ENCODE measurements around the gene ITIH1. TPM values are rescaled to one million over a fixed set of nuclear protein-coding genes. Genes with fewer than 3 reads are reported as not detected.

ITIH1 gene
- total and polyA plus RNA-seq, 2 of the 4 experiments (the other 2 are of a cell fraction), result not detected

- POLR2A ChIA-PET (ENCODE audit: unreplicated experiment), result no interaction called here
- no peak overlapping the region for H2AFZ ChIP-seq (replicated peaks; ENCODE audit: low read length, poor library complexity)
- H4K5ac ChIP-seq (ENCODE audit: low read depth, low read length), result no peak overlapping the region
- dilution Hi-C loops (cut with HindIII; ENCODE audit: low sequenced_read_pairs, unreplicated experiment), result no loop called here
- no peaks in the 10 kb centered on the region for H3K4me1 ChIP-seq (ENCODE audit: control insufficient read depth, insufficient read depth, low read length)
- ATAC-seq (ENCODE audit: low read depth) (no peak), DNase-seq (no peak)
- no TSS peak for BruUV-seq (replicated peaks)
- H2AK5ac ChIP-seq (ENCODE audit: low read depth, low read length), result no peak overlapping the region
- no peak overlapping the region for H2BK15ac ChIP-seq (ENCODE audit: low read depth, low read length)
- no peak overlapping the region for H2BK120ac ChIP-seq (ENCODE audit: low read depth, low read length)
- no peak overlapping the region for H3K27ac ChIP-seq (ENCODE audit: insufficient read depth, low read length)
- no peaks in the 10 kb centered on the region for H3K9me3 ChIP-seq (ENCODE audit: control insufficient read depth, insufficient read depth, low read length)
- H3K27me3 ChIP-seq (ENCODE audit: control insufficient read depth, insufficient read depth, low read length), result peaks cover 13% of the 10 kb centered on the region
- H3K4me3 ChIP-seq (ENCODE audit: insufficient read depth, low read depth, low read length), result no peak overlapping the region
- H3K4ac ChIP-seq (ENCODE audit: low read depth, low read length), result no peak overlapping the region
- CTCF ChIA-PET, result no interaction called here
- no peak overlapping the region for H3K14ac ChIP-seq (replicated peaks; ENCODE audit: low read depth, low read length)
- H3K9me1 ChIP-seq (ENCODE audit: insufficient read depth, low read length), result no peaks in the 10 kb centered on the region
- H4K20me1 ChIP-seq (ENCODE audit: insufficient read depth, low read length), result no peaks in the 10 kb centered on the region
- no peak overlapping the region for H2AK9ac ChIP-seq (replicated peaks; ENCODE audit: low read depth, low read length, poor library complexity)
- no peak overlapping the region for H3K18ac ChIP-seq (ENCODE audit: low read depth, low read length)
- no peaks in the 10 kb centered on the region for H3K79me1 ChIP-seq (ENCODE audit: low read depth in 1 of 2, low read length in 2 of 2)
- H3K23ac ChIP-seq (ENCODE audit: low read depth, low read length), result no peak overlapping the region
- H3K36me3 ChIP-seq (ENCODE audit: control insufficient read depth, insufficient read depth, low read length), result no peaks in the 10 kb centered on the region
- H3K4me2 ChIP-seq (ENCODE audit: low read depth, low read length), result no peak overlapping the region
- H4K8ac ChIP-seq (ENCODE audit: low read depth in 2 of 2, low read length in 2 of 2), result no peak overlapping the region
- intact Hi-C loops (cut with micrococcal nuclease), result no loop called here
- TF ChIP-seq FOS (IDR thresholded peaks at IDR 0.05; ENCODE audit: low read depth, low read length) (no peak), SMC3 (IDR thresholded peaks at IDR 0.05; ENCODE audit: low read depth, low read length) (no peak), CHD1 (IDR thresholded peaks at IDR 0.05; ENCODE audit: low read depth, low read length) (no peak), CTCF (conservative IDR thresholded peaks at IDR 0.05; ENCODE audit: low read depth, low read length) (no peak), MAZ (IDR thresholded peaks at IDR 0.05; ENCODE audit: borderline replicate concordance, low read depth, low read length) (no peak), RFX5 (IDR thresholded peaks at IDR 0.05; ENCODE audit: low read depth, low read length) (no peak), RCOR1 (IDR thresholded peaks at IDR 0.05; ENCODE audit: insufficient replicate concordance, low read length) (no peak), MXI1 (IDR thresholded peaks at IDR 0.05; ENCODE audit: borderline replicate concordance, low read depth, low read length) (no peak), CEBPB (IDR thresholded peaks at IDR 0.05; ENCODE audit: low read depth, low read length) (no peak), POLR2A (IDR thresholded peaks at IDR 0.05; ENCODE audit: low read depth, low read length) (no peak), RAD21 (IDR thresholded peaks at IDR 0.05; ENCODE audit: low read length) (no peak), MAFK (IDR thresholded peaks at IDR 0.05; ENCODE audit: low read depth, low read length) (no peak), BHLHE40 (IDR thresholded peaks at IDR 0.05; ENCODE audit: low read depth, low read length) (no peak), NFE2L2 (IDR thresholded peaks at IDR 0.05; ENCODE audit: low read depth, low read length) (no peak)
- TF ChIP-seq, protein P1, sequence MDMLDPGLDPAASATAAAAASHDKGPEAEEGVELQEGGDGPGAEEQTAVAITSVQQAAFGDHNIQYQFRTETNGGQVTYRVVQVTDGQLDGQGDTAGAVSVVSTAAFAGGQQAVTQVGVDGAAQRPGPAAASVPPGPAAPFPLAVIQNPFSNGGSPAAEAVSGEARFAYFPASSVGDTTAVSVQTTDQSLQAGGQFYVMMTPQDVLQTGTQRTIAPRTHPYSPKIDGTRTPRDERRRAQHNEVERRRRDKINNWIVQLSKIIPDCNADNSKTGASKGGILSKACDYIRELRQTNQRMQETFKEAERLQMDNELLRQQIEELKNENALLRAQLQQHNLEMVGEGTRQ (IDR thresholded peaks at IDR 0.05; ENCODE audit: low read depth, low read length), result no peak
- TF ChIP-seq, protein P2, sequence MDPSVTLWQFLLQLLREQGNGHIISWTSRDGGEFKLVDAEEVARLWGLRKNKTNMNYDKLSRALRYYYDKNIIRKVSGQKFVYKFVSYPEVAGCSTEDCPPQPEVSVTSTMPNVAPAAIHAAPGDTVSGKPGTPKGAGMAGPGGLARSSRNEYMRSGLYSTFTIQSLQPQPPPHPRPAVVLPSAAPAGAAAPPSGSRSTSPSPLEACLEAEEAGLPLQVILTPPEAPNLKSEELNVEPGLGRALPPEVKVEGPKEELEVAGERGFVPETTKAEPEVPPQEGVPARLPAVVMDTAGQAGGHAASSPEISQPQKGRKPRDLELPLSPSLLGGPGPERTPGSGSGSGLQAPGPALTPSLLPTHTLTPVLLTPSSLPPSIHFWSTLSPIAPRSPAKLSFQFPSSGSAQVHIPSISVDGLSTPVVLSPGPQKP (IDR thresholded peaks at IDR 0.05; ENCODE audit: borderline replicate concordance, low read depth, low read length), result no peak
- H2BK20ac ChIP-seq (ENCODE audit: low read depth, low read length), result no peak overlapping the region
- H3K9ac ChIP-seq (ENCODE audit: low read depth, low read length), result no peak overlapping the region
- in situ Hi-C loops (cut with MboI; ENCODE audit: low sequenced_read_pairs), result no loop called here
- 100% methylated on average over 3 of the region's 10 CpGs; no CpG with 5 or more reads in 1 of the 2 experiments for WGBS, 2 experiments (ENCODE audit: extremely low coverage in 2 of 2, insufficient read length in 1 of 2)
- no peak overlapping the region for H2BK5ac ChIP-seq (ENCODE audit: low read depth, low read length, poor library complexity, severe bottlenecking)
- H4K91ac ChIP-seq (ENCODE audit: insufficient read depth, low read depth, low read length), result no peak overlapping the region
- no peak overlapping the region for H3K56ac ChIP-seq (ENCODE audit: extremely low read depth, insufficient read depth, low read length)
Measured at GRCh38 chr3:52817221-52817620, 39.8 kb downstream of the ITIH1 start.

Data from IMR-90 (cell line).